Heart right ventricle (tissue), 16 donors: ENCODE results near the gene ATP1B2. TPM values are rescaled to one million over a fixed set of nuclear protein-coding genes. Genes with fewer than 3 reads are reported as not detected.

Experiments used
- ATAC-seq, 8 donors: fragments of 200-7000 bp; cut with Tn5 transposase; one replicate each; pipeline ENCODE4 v1.9.1; 2020; ENCODE audit warnings: mild to moderate bottlenecking in 8 of 8, moderate library complexity in 8 of 8, moderate number of reproducible peaks in 1 of 8
- DNase-seq, 2 donors: peaks; one replicate each; pipeline ENCODE4 v3.0.0-alpha.2; 2020
- H3K27ac ChIP-seq, 10 donors: fragments of 200-600 bp; sonication (generic) in 2 of 10; one replicate each; pipeline versions ENCODE4 v1.5.0 to v1.8.0; 2020 to 2022; ENCODE audit warnings: mild to moderate bottlenecking in 3 of 10
- H3K27me3 ChIP-seq, 7 donors: fragments of 200-600 bp; one replicate each; pipeline ENCODE4 v1.8.0; 2021 to 2022; ENCODE audit warnings: mild to moderate bottlenecking in 2 of 7
- H3K36me3 ChIP-seq, 9 donors: fragments of 200-600 bp; sonication (generic) in 1 of 9; one replicate each; pipeline versions ENCODE4 v1.5.0 to v1.8.0; 2020 to 2022; ENCODE audit warnings: mild to moderate bottlenecking in 2 of 9
- H3K4me1 ChIP-seq, 9 donors: fragments of 200-600 bp; sonication (generic) in 1 of 9; one replicate each; pipeline versions ENCODE4 v1.5.0 to v1.8.0; 2020 to 2022; ENCODE audit warnings: mild to moderate bottlenecking in 4 of 9
- H3K4me3 ChIP-seq, 10 donors: fragments of 200-600 bp; sonication (generic) in 2 of 10; one replicate each; pipeline versions ENCODE4 v1.5.0 to v1.8.0; 2020 to 2022; ENCODE audit warnings: mild to moderate bottlenecking in 7 of 10, moderate library complexity in 2 of 10
- H3K9me3 ChIP-seq, 11 donors: fragments of 200-600 bp in 10 of 11; sonication (generic) in 2 of 11; one replicate each; pipeline versions ENCODE4 v1.5.0 to v1.8.0; 2013 to 2022; ENCODE audit warnings: mild to moderate bottlenecking in 2 of 11, control low read depth in 1 of 11, moderate library complexity in 1 of 11
- CTCF ChIP-seq, 9 donors: fragments of 200-600 bp; sonication (generic) in 2 of 9; IDR thresholded peaks; one replicate each; pipeline versions ENCODE4 v1.5.0 to v1.8.0; 2021 to 2022; ENCODE audit warnings: antibody characterized with exemption in 9 of 9, mild to moderate bottlenecking in 5 of 9, moderate library complexity in 1 of 9
- WGBS, 2 donors: extraction: QIAGEN DNeasy Blood & Tissue Kit; methylation state at CpG; one replicate each; pipeline ENCODE4 v1.1.7; 2013; ENCODE audit warnings: inconsistent platforms in 1 of 2; 5-methylcytosine and 5-hydroxymethylcytosine counted together
- intact Hi-C, 10 donors: fragments of 100-400 bp; cut with DNase I; formaldehyde crosslinking; loops; one replicate each; pipeline versions ENCODE4 v1.11.1 to v1.14.2; 2022
- polyA plus RNA-seq, 2 donors: library from polyadenylated mRNA; stranded (reverse); fragments of 200-250 nt; gene quantifications; one replicate each; pipeline ENCODE4 v1.2.3, GENCODE V29; 2013
- total RNA-seq, 10 donors: library from RNA; stranded (reverse); fragmentation: NEBNext Ultra II Directional in 3 of 10; extraction: Animal tissue kit (Norgen Biotek cat#: 25700) in 3 of 10; gene quantifications; one replicate each; pipeline versions ENCODE4 v1.2.1 to v1.2.4, GENCODE V29; 2021 to 2023
- donor health status: Arrhythmogenic right ventricular cardiomyopathy.
- donor health status: ischemic (EF 13 %, LVEDD 7.1; RV severe dilation, severe dysfunction).
- donor health status: healthy with polysubstance abuse.
- donor health status: DM: no; HTN: yes; CAD: no.
- donor health status: DM: no; HTN: no; CAD: no.
- donor health status: ischemic (EF 25% LVEDD 6.9; RV normal size, moderate dysfunction).
- donor health status: ischemic (EF 25% LVEDD 5.7; RV mildly dilated, moderate dysfunction).
- donor health status: healthy.
- donor health status: DM: yes; HTN: yes; CAD: no.
- donor health status: Ischemic cardiomyopathy.
- donor health status: ischemic (EF 35%, LVEDD 5.7; RV mildly dilated, moderate dysfunction).
- donor health status: nonischemic (EF 11% LVEDD 7.7; RV severe dilation, severe dysfunction).
- donor health status: DM: yes; HTN: yes; CAD: no.
- donor health status: PGD.
- donor health status: ischemic (EF 29% LVEDD 5.4; RV normal size, mild dysfunction).
- donor health status: nonischemic (EF 23%, LVEDD 6.1; RV moderate dilation, normal function).

ATP1B2 gene
- total and polyA plus RNA-seq, 12 donors, result 0.91 to 6.5 (median 3.9) TPM

- intact Hi-C loops, result loop anchor here in 1 of 10 donors (5.0 kb wide), 1 partner anchor 36 kb away; the partner anchor contains the start of genes TP53 and WRAP53
- peaks cover 6 to 23% (median 19%) of the 10 kb centered on the region in 9 donors for H3K4me1 ChIP-seq
- H3K9me3 ChIP-seq, result no peaks in the 10 kb centered on the region
- H3K27ac ChIP-seq, result peak overlapping the region; percentile 47 to 78 (median 62)
- no peak for TF ChIP-seq CTCF (IDR thresholded peaks at IDR 0.05)
- ATAC-seq, result peak in 2 of 8 donors; percentile 3 to 11
- WGBS, 2 donors, result 1% methylated on average over 42 to 45 of the region's 45 CpGs
- peak overlapping the region; percentile 8 to 66 (median 58) for H3K4me3 ChIP-seq
- peaks cover 5 to 50% (median 35%) of the 10 kb centered on the region in 7 donors for H3K27me3 ChIP-seq
- H3K36me3 ChIP-seq, result peaks cover 0 to 4% (median 0%) of the 10 kb centered on the region in 9 donors
- no peak for DNase-seq
These were observed 455 bp downstream of the ATP1B2 start for GRCh38 chr17:7651097-7651664.

- peaks cover 0 to 4% (median 0%) of the 10 kb centered on the region in 9 donors for H3K36me3 ChIP-seq
- TF ChIP-seq CTCF (IDR thresholded peaks at IDR 0.05), result no peak
- peaks cover 6 to 28% (median 25%) of the 10 kb centered on the region in 9 donors for H3K4me1 ChIP-seq
- WGBS, 2 donors, result 5% methylated on average over 46 to 54 of the region's 54 CpGs
- H3K9me3 ChIP-seq, result no peaks in the 10 kb centered on the region
- peak overlapping the region; percentile 47 to 78 (median 62) for H3K27ac ChIP-seq
- peak overlapping the region; percentile 8 to 66 (median 58) for H3K4me3 ChIP-seq
- DNase-seq, result peak; percentile 21 to 31
- H3K27me3 ChIP-seq, result peaks cover 5 to 50% (median 33%) of the 10 kb centered on the region in 7 donors
- intact Hi-C loops, result loop anchor here in 1 of 10 donors (5.0 kb wide), 1 partner anchor 35 kb away; the partner anchor contains the start of genes TP53 and WRAP53
- peak in 7 of 8 donors; percentile 7 to 55 (median 36) for ATAC-seq
These were observed 1.1 kb downstream of the ATP1B2 start for GRCh38 chr17:7651665-7652387.

GRCh38 chr17:7652388-7653356 lies 1.9 kb downstream of the ATP1B2 start:
- Histone ChIP-seq H3K27me3 (peaks cover 5 to 50% (median 33%) of the 10 kb centered on the region in 7 donors), H3K4me1 (peaks cover 6 to 37% (median 30%) of the 10 kb centered on the region in 9 donors), H3K27ac (peak overlapping the region in 3 of 10 donors; percentile 19 to 78 (median 75)), H3K9me3 (no peaks in the 10 kb centered on the region), H3K4me3 (peak overlapping the region in 3 of 10 donors; percentile 62 to 66 (median 63)), H3K36me3 (peaks cover 0 to 4% (median 0%) of the 10 kb centered on the region in 9 donors)
- DNase-seq (no peak), ATAC-seq (no peak)
- intact Hi-C loops, result loop anchor here in 1 of 10 donors (5.0 kb wide), 1 partner anchor 35 kb away; the partner anchor contains the start of genes TP53 and WRAP53
- no peak for TF ChIP-seq CTCF (IDR thresholded peaks at IDR 0.05)
- 54 to 60% methylated on average over 12 of the region's 12 CpGs for WGBS, 2 donors
